Measurements from ENCODE around the gene PRSS57.

PRSS57 gene

DNA sequence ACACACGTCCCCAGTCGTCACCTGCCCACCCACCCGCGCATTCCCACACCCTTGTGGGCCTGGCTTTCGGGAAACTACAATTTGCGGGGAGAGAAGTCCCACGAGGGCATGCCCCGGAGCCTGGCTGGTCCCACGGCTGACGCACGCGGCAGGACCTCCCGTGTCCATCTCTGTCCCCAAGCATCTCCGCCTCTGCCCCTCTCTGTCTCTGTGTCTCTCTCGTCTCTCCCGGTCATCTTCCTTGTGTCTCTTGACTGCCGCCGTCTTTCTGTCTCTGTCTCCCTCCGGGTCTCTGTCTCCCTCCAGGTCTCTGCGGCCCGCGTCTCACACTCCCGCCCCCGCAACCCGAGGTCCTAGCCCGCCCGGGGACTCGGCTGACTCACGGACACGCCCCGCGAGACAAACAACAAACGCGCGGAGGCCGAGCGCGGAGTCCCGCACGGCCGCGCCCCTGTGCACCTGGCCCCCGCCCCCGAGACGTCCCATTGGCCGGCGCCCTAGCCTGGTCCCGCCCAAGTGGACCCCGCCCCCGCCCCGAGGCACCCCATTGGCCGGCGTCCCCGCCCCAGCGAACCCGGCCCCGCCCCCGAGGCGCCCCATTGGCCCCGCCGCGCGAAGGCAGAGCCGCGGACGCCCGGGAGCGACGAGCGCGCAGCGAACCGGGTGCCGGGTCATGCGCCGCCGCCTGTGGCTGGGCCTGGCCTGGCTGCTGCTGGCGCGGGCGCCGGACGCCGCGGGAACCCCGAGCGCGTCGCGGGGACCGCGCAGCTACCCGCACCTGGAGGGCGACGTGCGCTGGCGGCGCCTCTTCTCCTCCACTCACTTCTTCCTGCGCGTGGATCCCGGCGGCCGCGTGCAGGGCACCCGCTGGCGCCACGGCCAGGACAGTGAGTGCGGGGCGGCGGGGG, 55.7 kb downstream of the PRSS57 start, which contains the start of gene FGF22:
FGF22 (plus strand) TSS at position 627 of the 908 bp plus-strand sequence; CDS start at position 674, 47 bp downstream.
- Histone ChIP-seq H3K9ac (no peak within 1 kb of the TSS), H3K27me3 (no peaks in the 10 kb centered on the region), H4K20me1 (peaks cover 29% of the 10 kb centered on the region), H3K4me3 (peak within 1 kb of the TSS; percentile 55), H3K4me1 (peaks cover 83% of the 10 kb centered on the region), H3K27ac (no peak within 1 kb of the TSS), H3K9me3 (no peaks in the 10 kb centered on the region), H3K4me2 (peak within 1 kb of the TSS; percentile 90), H3K36me3 (no peaks in the 10 kb centered on the region)
- no peak for TF ChIP-seq Cebpa-rat (IDR thresholded peaks at IDR 0.05)

- no peak for TF ChIP-seq Cebpa-rat (IDR thresholded peaks at IDR 0.05)
- no peak overlapping the region for H3K9ac ChIP-seq
- no peaks in the 10 kb centered on the region for H3K9me3 ChIP-seq
- H3K4me1 ChIP-seq, result peaks cover 83% of the 10 kb centered on the region
- H4K20me1 ChIP-seq, result peaks cover 23% of the 10 kb centered on the region
- H3K27me3 ChIP-seq, result no peaks in the 10 kb centered on the region
- no peak overlapping the region for H3K27ac ChIP-seq
- H3K4me3 ChIP-seq, result no peak overlapping the region
- no peaks in the 10 kb centered on the region for H3K36me3 ChIP-seq
- H3K4me2 ChIP-seq, result peak overlapping the region; percentile 90
These were observed 56.4 kb downstream of the PRSS57 start for GRCh38 chr19:638906-639252.

All from BLaER1 (cell line).